WTC11 (cell line): ENCODE results near the gene C13orf46. TPM values are rescaled to one million over a fixed set of nuclear protein-coding genes. Genes with fewer than 3 reads are reported as not detected.
A peak's percentile ranks its signal among the peaks of the same experiment; 100 is the strongest.

ENCODE experiments used
- ATAC-seq: fragments of 200-7000 bp; cut with Tn5 transposase; 2 replicates; pipeline ENCODE4 v1.10.0; 2021; ENCODE audit warnings: mild to moderate bottlenecking, moderate library complexity
- CTCF ChIA-PET: fragments of 300-600 bp; sonication (Branson Sonifier 250); formaldehyde crosslinking; loops from one replicate; lab custom pipeline; 2021; ENCODE audit warnings: antibody characterized with exemption; lab: Charles Lee
- POLR2A ChIA-PET: fragments of 350-600 bp; sonication (Branson Sonifier 250); formaldehyde crosslinking; loops from one replicate; lab custom pipeline; 2021; ENCODE audit warnings: antibody characterized with exemption; lab: Charles Lee
- DNase-seq: peaks from one replicate; pipeline ENCODE4 v3.0.0; 2021; ENCODE audit warnings: low spot score
- H3K27ac Mint-ChIP-seq: 2 replicates; pipeline ENCODE4 v1.8.0; 2021; ENCODE audit warnings: mixed read lengths
- H3K27me3 Mint-ChIP-seq: 2 replicates; pipeline ENCODE4 v1.8.0; 2021; ENCODE audit warnings: low read depth, mild to moderate bottlenecking, moderate library complexity, mixed read lengths
- H3K36me3 Mint-ChIP-seq: 2 replicates; pipeline ENCODE4 v1.8.0; 2021; ENCODE audit warnings: mixed read lengths
- H3K4me1 Mint-ChIP-seq: 2 replicates; pipeline ENCODE4 v1.8.0; 2022; ENCODE audit warnings: mixed read lengths
- H3K4me3 Mint-ChIP-seq: 2 replicates; pipeline ENCODE4 v1.8.0; 2021; ENCODE audit warnings: mild to moderate bottlenecking, moderate library complexity, mixed read lengths
- H3K9me3 Mint-ChIP-seq: 2 replicates; pipeline ENCODE4 v1.8.0; 2021; ENCODE audit warnings: mixed read lengths
- AFF4 ChIP-seq: sonication (generic); formaldehyde crosslinking; IDR thresholded peaks from 2 replicates; pipeline ENCODE4 v1.8.1; 2023; ENCODE audit warnings: mild to moderate bottlenecking, missing genetic modification reagents, borderline replicate concordance
- AR ChIP-seq: fragments of 250-450 bp; sonication (Bioruptor Pico); IDR thresholded peaks from 2 replicates; pipeline ENCODE4 v1.9.0; 2021; ENCODE audit warnings: mild to moderate bottlenecking
- ERG ChIP-seq: fragments of 250-450 bp; sonication (Bioruptor Pico); IDR thresholded peaks from 2 replicates; pipeline ENCODE4 v1.8.0; 2021; ENCODE audit warnings: mild to moderate bottlenecking
- ESRRA ChIP-seq: sonication (generic); formaldehyde crosslinking; IDR thresholded peaks from 2 replicates; pipeline ENCODE4 v1.8.1; 2022; ENCODE audit warnings: mild to moderate bottlenecking, missing genetic modification reagents, borderline replicate concordance
- GRHL2 ChIP-seq: fragments of 250-450 bp; sonication (Bioruptor Pico); IDR thresholded peaks from 2 replicates; pipeline ENCODE4 v1.8.0; 2022; ENCODE audit warnings: mild to moderate bottlenecking, moderate library complexity; ENCODE audit not compliant: insufficient replicate concordance, severe bottlenecking
- RORB ChIP-seq: fragments of 250-450 bp; sonication (Bioruptor Pico); IDR thresholded peaks from 2 replicates; pipeline ENCODE4 v1.9.0; 2021; ENCODE audit warnings: mild to moderate bottlenecking
- SMAD3 ChIP-seq: sonication (generic); formaldehyde crosslinking; IDR thresholded peaks from 2 replicates; pipeline ENCODE4 v1.8.0; 2022; ENCODE audit warnings: missing genetic modification reagents, mild to moderate bottlenecking, borderline replicate concordance
- SOX15 ChIP-seq: fragments of 250-450 bp; sonication (Bioruptor Pico); IDR thresholded peaks from 2 replicates; pipeline ENCODE4 v1.9.0; 2021; ENCODE audit warnings: mild to moderate bottlenecking
- USF2 ChIP-seq: sonication (generic); formaldehyde crosslinking; IDR thresholded peaks from 2 replicates; pipeline ENCODE4 v1.8.1; 2023; ENCODE audit warnings: mild to moderate bottlenecking, missing genetic modification reagents, moderate library complexity
- ZNF219 ChIP-seq: sonication (generic); formaldehyde crosslinking; IDR thresholded peaks from 2 replicates; pipeline ENCODE4 v1.8.0; 2023; ENCODE audit warnings: missing genetic modification reagents, mild to moderate bottlenecking, borderline replicate concordance
- ZNF396 ChIP-seq: fragments of 250-450 bp; sonication (Bioruptor Pico); IDR thresholded peaks from 2 replicates; pipeline ENCODE4 v1.8.0; 2021; ENCODE audit warnings: mild to moderate bottlenecking, moderate library complexity, borderline replicate concordance
- ZNF423 ChIP-seq: fragments of 250-450 bp; sonication (Bioruptor Pico); IDR thresholded peaks from 2 replicates; pipeline ENCODE4 v2.1.2; 2022; ENCODE audit warnings: mild to moderate bottlenecking, moderate library complexity
- ZNF512 ChIP-seq: sonication (generic); formaldehyde crosslinking; IDR thresholded peaks from 2 replicates; pipeline ENCODE4 v1.8.1; 2022; ENCODE audit warnings: missing genetic modification reagents, borderline replicate concordance
- total RNA-seq: library from RNA; stranded (reverse); gene quantifications from 3 replicates; pipeline ENCODE4 v1.2.3, GENCODE V29; 2021
- TF ChIP-seq, protein P1 (sequence below): sonication (generic); formaldehyde crosslinking; IDR thresholded peaks from 2 replicates; pipeline ENCODE4 v1.8.0; 2023; ENCODE audit warnings: missing genetic modification reagents
- TF ChIP-seq, protein P2 (sequence below): sonication (generic); formaldehyde crosslinking; conservative IDR thresholded peaks from 2 replicates; pipeline ENCODE4 v1.8.1; 2022; ENCODE audit warnings: mild to moderate bottlenecking, missing genetic modification reagents
- TF ChIP-seq, protein P3 (sequence below): fragments of 250-450 bp; sonication (Bioruptor Pico); IDR thresholded peaks from 2 replicates; pipeline ENCODE4 v2.1.2; 2022; ENCODE audit warnings: mild to moderate bottlenecking, moderate library complexity
- TF ChIP-seq, protein P4 (sequence below): sonication (generic); formaldehyde crosslinking; IDR thresholded peaks from 2 replicates; pipeline ENCODE4 v1.8.0; 2022; ENCODE audit warnings: mild to moderate bottlenecking, missing genetic modification reagents

C13orf46 gene
- total RNA-seq, 1 experiment from 2014 or later: 0.50 TPM

- TF ChIP-seq AR (no peak), ZNF423 (CRISPR knock-in tag) (no peak), AFF4 (CRISPR knock-in tag) (no peak), ZNF396 (CRISPR knock-in tag) (no peak), RORB (CRISPR knock-in tag) (no peak), ZNF512 (no peak)
- TF ChIP-seq, protein P1, sequence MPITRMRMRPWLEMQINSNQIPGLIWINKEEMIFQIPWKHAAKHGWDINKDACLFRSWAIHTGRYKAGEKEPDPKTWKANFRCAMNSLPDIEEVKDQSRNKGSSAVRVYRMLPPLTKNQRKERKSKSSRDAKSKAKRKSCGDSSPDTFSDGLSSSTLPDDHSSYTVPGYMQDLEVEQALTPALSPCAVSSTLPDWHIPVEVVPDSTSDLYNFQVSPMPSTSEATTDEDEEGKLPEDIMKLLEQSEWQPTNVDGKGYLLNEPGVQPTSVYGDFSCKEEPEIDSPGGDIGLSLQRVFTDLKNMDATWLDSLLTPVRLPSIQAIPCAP (CRISPR knock-in tag): no peak
- TF ChIP-seq, protein P2, sequence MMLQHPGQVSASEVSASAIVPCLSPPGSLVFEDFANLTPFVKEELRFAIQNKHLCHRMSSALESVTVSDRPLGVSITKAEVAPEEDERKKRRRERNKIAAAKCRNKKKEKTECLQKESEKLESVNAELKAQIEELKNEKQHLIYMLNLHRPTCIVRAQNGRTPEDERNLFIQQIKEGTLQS (CRISPR knock-in tag): no peak
- TF ChIP-seq, protein P3, sequence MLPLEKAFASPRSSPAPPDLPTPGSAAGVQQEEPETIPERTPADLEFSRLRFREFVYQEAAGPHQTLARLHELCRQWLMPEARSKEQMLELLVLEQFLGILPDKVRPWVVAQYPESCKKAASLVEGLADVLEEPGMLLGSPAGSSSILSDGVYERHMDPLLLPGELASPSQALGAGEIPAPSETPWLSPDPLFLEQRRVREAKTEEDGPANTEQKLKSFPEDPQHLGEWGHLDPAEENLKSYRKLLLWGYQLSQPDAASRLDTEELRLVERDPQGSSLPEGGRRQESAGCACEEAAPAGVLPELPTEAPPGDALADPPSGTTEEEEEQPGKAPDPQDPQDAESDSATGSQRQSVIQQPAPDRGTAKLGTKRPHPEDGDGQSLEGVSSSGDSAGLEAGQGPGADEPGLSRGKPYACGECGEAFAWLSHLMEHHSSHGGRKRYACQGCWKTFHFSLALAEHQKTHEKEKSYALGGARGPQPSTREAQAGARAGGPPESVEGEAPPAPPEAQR (CRISPR knock-in tag): no peak
- TF ChIP-seq, protein P4, sequence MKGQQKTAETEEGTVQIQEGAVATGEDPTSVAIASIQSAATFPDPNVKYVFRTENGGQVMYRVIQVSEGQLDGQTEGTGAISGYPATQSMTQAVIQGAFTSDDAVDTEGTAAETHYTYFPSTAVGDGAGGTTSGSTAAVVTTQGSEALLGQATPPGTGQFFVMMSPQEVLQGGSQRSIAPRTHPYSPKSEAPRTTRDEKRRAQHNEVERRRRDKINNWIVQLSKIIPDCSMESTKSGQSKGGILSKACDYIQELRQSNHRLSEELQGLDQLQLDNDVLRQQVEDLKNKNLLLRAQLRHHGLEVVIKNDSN (CRISPR knock-in tag): no peak
Observed at GRCh38 chr13:113937073-113937472, 36.8 kb downstream of the C13orf46 start (continued).

DNA sequence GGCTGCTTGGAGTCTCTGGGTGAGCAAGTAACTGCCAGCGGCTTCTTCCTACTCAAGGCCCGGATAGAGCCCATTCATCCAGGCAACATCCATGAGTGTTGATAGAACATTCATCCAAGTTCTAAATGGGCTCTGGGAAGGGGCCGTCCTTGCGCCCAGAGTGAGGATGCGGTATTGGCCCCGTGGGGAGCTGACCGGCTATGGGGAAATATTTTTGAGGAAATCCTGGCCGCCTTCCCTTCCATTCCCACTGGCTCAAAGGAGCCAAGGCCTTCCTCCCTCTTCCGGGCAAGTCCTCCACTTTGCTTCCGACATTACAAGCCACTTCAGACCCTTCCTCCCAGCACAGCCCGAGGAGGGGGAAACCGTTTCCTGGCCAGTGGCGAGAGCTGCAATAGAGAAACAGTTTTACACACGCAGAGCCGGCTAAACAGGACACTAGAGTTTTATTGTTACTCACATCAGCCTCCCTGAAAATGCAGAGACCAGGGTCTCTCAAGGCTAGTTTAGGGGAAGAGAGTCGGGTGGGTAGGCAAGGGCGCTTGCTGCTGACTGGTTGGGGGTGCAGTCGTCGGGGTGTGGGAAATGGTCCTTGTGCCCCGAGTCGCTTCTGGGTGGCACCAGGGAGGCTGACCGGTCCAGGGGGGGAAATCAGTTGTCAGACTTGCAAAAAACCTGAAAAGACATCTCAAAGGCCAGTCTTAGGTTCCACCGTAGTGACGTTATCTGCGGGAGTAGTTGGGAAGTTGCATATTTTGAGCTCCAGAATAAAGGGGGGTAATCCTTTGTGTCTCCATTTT lies 37.5 kb downstream of the C13orf46 start:
- no peaks in the 10 kb centered on the region for H3K9me3 Mint-ChIP-seq
- CTCF ChIA-PET: interaction anchor here (1.7 kb wide), 2 partner anchors 11 to 80 kb away, joined by 3 to 9 read pairs; no protein-coding TSS in a partner anchor
- 0 out of 2 replicates have a peak, but pooled peaks cover 6% of the 10 kb centered on the region for H3K4me1 Mint-ChIP-seq
- H3K36me3 Mint-ChIP-seq: no peaks in the 10 kb centered on the region
- ATAC-seq (no peak), DNase-seq (no peak)
- POLR2A ChIA-PET: no interaction called here
- H3K4me3 Mint-ChIP-seq: no peak overlapping the region
- H3K27ac Mint-ChIP-seq: peak overlapping the region; percentile 78; the same call in 1 of the 2 replicates
- H3K27me3 Mint-ChIP-seq: no peaks in the 10 kb centered on the region; the same call in 1 of the 2 replicates
- TF ChIP-seq ESRRA (CRISPR knock-in tag): no peak
- no peak for TF ChIP-seq SOX15
- no peak for TF ChIP-seq ZNF512
- TF ChIP-seq USF2: no peak
- TF ChIP-seq ZNF219 (CRISPR knock-in tag): no peak
- no peak for TF ChIP-seq SMAD3 (CRISPR knock-in tag)
- no peak for TF ChIP-seq ERG (CRISPR knock-in tag)
- TF ChIP-seq GRHL2 (CRISPR knock-in tag): no peak
